IPS-18c (cell line): ENCODE data around the gene XPNPEP1.

Experiments used
- H3K4me3 ChIP-seq: 2 replicates; pipeline ENCODE4 v1.7.0; 2013; ENCODE audit warnings: low read depth, mild to moderate bottlenecking, low read length, moderate library complexity; ENCODE audit not compliant: insufficient read depth
- H3K9me3 ChIP-seq: one replicate; pipeline ENCODE4 v1.6.1; 2013; ENCODE audit warnings: mild to moderate bottlenecking, low read length, moderate library complexity; ENCODE audit not compliant: control insufficient read depth, insufficient read depth

Gene XPNPEP1

GRCh38 chr10:109866168-109866994 is 56.9 kb downstream of the XPNPEP1 start:
- no peaks in the 10 kb centered on the region for H3K9me3 ChIP-seq
- H3K4me3 ChIP-seq, result no peak overlapping the region

GRCh38 chr10:109863775-109864174 is 59.5 kb downstream of the XPNPEP1 start:
- no peak overlapping the region for H3K4me3 ChIP-seq
- no peaks in the 10 kb centered on the region for H3K9me3 ChIP-seq

GRCh38 chr10:109862738-109863137 is 60.6 kb downstream of the XPNPEP1 start:
- no peak overlapping the region for H3K4me3 ChIP-seq
- H3K9me3 ChIP-seq, result no peaks in the 10 kb centered on the region

GRCh38 chr10:109862041-109862440 is 61.3 kb downstream of the XPNPEP1 start:
- Histone ChIP-seq H3K4me3 (no peak overlapping the region), H3K9me3 (no peaks in the 10 kb centered on the region)

- no peak overlapping the region for H3K4me3 ChIP-seq
- no peaks in the 10 kb centered on the region for H3K9me3 ChIP-seq
Observed at GRCh38 chr10:109861081-109861480, 62.2 kb downstream of the XPNPEP1 start.

- Histone ChIP-seq H3K4me3 (no peak overlapping the region), H3K9me3 (no peaks in the 10 kb centered on the region)
Observed at GRCh38 chr10:109859221-109859620, 64.1 kb downstream of the XPNPEP1 start.

GRCh38 chr10:109855746-109856145 is 67.6 kb downstream of the XPNPEP1 start:
- Histone ChIP-seq H3K4me3 (no peak overlapping the region), H3K9me3 (no peaks in the 10 kb centered on the region)

GRCh38 chr10:109853921-109854320 is 69.4 kb downstream of the XPNPEP1 start:
- Histone ChIP-seq H3K9me3 (no peaks in the 10 kb centered on the region), H3K4me3 (no peak overlapping the region)

- Histone ChIP-seq H3K4me3 (no peak overlapping the region), H3K9me3 (no peaks in the 10 kb centered on the region)
Observed at GRCh38 chr10:109852475-109853037, 70.8 kb downstream of the XPNPEP1 start.

GRCh38 chr10:109851616-109852474 is 71.5 kb downstream of the XPNPEP1 start:
- Histone ChIP-seq H3K4me3 (no peak overlapping the region), H3K9me3 (no peaks in the 10 kb centered on the region)

- Histone ChIP-seq H3K4me3 (no peak overlapping the region), H3K9me3 (no peaks in the 10 kb centered on the region)
Observed at GRCh38 chr10:109846832-109847231, 76.5 kb downstream of the XPNPEP1 start.

- Histone ChIP-seq H3K9me3 (no peaks in the 10 kb centered on the region), H3K4me3 (no peak overlapping the region)
Observed at GRCh38 chr10:109845308-109845707, 78.0 kb downstream of the XPNPEP1 start.

GRCh38 chr10:109838592-109839244 is 84.6 kb downstream of the XPNPEP1 start:
- H3K4me3 ChIP-seq, result no peak overlapping the region
- H3K9me3 ChIP-seq, result no peaks in the 10 kb centered on the region

GRCh38 chr10:109837384-109837783 is 85.9 kb downstream of the XPNPEP1 start:
- Histone ChIP-seq H3K4me3 (no peak overlapping the region), H3K9me3 (no peaks in the 10 kb centered on the region)

GRCh38 chr10:109835257-109835656 is 88.1 kb downstream of the XPNPEP1 start:
- Histone ChIP-seq H3K4me3 (no peak overlapping the region), H3K9me3 (no peaks in the 10 kb centered on the region)

GRCh38 chr10:109831846-109832245 is 91.5 kb downstream of the XPNPEP1 start:
- Histone ChIP-seq H3K4me3 (no peak overlapping the region), H3K9me3 (no peaks in the 10 kb centered on the region)

GRCh38 chr10:109824206-109824605 is 99.1 kb downstream of the XPNPEP1 start:
- H3K9me3 ChIP-seq, result no peaks in the 10 kb centered on the region
- no peak overlapping the region for H3K4me3 ChIP-seq
